ENCODE results near the gene ZBTB48.

The ZBTB48 gene

DNA sequence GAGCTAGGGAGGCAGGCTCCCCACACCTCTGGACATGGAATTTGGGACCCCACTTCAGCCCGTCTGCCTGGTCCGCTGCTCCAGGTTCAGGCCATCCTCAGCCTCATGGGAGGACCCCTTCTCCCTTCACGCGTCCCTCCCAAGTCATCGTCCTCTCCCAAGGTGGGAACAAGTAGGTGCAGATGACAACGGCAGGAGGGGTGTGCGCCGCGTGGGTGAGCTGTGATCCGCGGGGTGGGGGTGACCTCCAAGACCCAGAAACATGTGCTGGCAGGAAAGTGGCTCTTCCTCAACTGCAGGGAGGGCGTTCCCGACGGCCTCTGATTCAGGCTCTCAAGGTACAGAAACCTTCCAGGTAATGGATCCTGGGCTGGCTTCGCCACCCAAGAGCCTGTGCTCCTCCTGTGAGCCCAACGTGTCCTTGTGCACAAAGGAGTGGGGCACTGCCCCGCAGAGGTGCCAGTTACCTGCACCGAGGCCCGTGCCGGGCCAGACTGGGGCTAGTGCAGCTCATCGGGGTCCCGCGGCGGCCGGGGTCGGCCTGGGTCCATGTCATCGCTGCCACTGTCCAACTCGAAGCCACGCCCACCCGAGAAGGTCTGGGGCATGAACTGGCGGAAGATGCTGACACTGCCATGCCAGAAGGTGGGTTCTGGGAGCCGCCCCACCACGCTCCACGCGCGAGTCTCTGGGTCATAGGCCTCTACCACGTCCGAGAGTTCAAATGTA is 13.2 kb downstream of the ZBTB48 start:
- no peaks in the 10 kb centered on the region for H3K9me3 ChIP-seq (ENCODE audit: insufficient read depth, low read length)
- peaks cover 3% of the 10 kb centered on the region for H3K4me1 ChIP-seq (ENCODE audit: insufficient read depth, insufficient read length)

DNA sequence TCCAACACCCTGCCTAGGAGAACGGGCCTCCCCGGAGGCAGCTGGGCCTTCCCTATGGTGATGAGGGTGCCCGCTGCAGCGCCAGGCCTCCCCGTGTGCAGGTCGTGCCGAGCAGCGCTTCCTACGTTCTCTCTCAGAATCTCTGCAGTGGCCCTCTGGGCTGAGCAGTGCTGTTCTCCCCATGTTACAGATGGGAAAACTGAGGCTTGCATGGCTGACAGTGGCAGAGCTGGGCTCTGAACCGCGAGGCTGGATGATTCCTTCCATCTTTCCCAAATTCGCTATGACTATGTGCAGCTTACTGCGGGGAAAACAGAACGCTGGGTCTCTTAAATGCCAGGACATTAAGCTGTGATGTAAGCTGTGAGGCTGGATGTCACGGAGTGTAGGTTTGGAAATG is 14.0 kb downstream of the ZBTB48 start:
- Histone ChIP-seq H3K27me3 (ENCODE audit: insufficient read depth, insufficient read length) (no peaks in the 10 kb centered on the region), H3K4me1 (ENCODE audit: insufficient read depth, insufficient read length) (peaks cover 3% of the 10 kb centered on the region), H3K4me3 (ENCODE audit: insufficient read length, low read depth) (no peak overlapping the region), H3K36me3 (ENCODE audit: insufficient read depth, insufficient read length, low read length) (peaks cover 91% of the 10 kb centered on the region), H3K9me3 (ENCODE audit: insufficient read depth, low read length) (no peaks in the 10 kb centered on the region), H3K9ac (ENCODE audit: insufficient read length, low read depth) (no peak overlapping the region)
- TF ChIP-seq ZNF274 (IDR thresholded peaks at IDR 0.05; ENCODE audit: low read depth, low read length) (no peak), YY1 (IDR thresholded peaks at IDR 0.05; ENCODE audit: insufficient read depth, insufficient read length) (no peak), SUZ12 (IDR thresholded peaks at IDR 0.05; ENCODE audit: extremely low read depth, insufficient read depth, insufficient read length) (no peak)
- no peak for DNase-seq (ENCODE audit: low read depth, low spot score)

More for the DNA sequence above, 13.2 kb downstream of the ZBTB48 start:
- no peaks in the 10 kb centered on the region for H3K27me3 ChIP-seq (ENCODE audit: insufficient read depth, insufficient read length)
- no peak overlapping the region for H3K4me3 ChIP-seq (ENCODE audit: insufficient read length, low read depth)
- no peak overlapping the region for H3K9ac ChIP-seq (ENCODE audit: insufficient read length, low read depth)
- H3K36me3 ChIP-seq (ENCODE audit: insufficient read depth, insufficient read length, low read length), result peaks cover 95% of the 10 kb centered on the region
- TF ChIP-seq SUZ12 (IDR thresholded peaks at IDR 0.05; ENCODE audit: extremely low read depth, insufficient read depth, insufficient read length) (no peak), YY1 (IDR thresholded peaks at IDR 0.05; ENCODE audit: insufficient read depth, insufficient read length) (no peak), ZNF274 (IDR thresholded peaks at IDR 0.05; ENCODE audit: low read depth, low read length) (no peak)
- DNase-seq (ENCODE audit: low read depth, low spot score), result no peak

DNA sequence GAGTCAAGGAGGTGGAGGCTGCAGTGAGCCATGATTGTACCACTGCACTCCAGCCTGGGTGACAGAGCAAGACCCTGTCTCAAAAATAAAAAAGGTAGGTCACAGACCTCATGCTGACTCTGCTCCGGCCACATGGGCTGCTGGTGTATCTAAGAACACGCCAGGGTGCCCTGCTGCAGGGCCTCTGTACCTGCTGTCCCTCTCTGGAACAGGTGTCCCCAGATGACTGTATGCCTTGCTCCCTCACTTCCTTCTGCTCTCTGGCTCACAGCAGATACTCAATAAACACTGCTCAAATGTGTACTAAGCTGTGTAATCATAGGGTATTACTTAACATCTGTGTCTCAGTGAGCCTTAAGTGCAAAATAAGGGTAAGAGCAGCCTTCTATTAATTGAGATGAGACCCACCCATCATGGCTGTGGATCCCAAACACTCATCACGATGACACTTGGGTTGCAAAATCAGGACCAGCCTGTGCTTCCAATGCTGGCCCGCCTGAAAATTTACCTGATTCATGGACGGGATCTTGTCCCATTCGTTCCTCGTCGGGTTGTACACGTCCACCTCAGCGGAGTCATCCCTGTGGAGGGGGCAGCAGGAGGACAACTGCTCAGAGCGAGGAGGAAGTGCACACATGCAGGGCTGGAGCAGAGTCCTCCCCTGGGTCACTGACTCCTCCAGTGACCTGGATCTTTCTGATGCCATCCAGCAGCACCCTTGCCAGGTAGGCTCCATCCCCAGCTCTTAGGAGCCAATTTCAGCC is 15.4 kb downstream of the ZBTB48 start:
- TF ChIP-seq SUZ12 (IDR thresholded peaks at IDR 0.05; ENCODE audit: extremely low read depth, insufficient read depth, insufficient read length) (no peak), YY1 (IDR thresholded peaks at IDR 0.05; ENCODE audit: insufficient read depth, insufficient read length) (no peak), ZNF274 (IDR thresholded peaks at IDR 0.05; ENCODE audit: low read depth, low read length) (no peak)
- no peak for DNase-seq (ENCODE audit: low read depth, low spot score)
- Histone ChIP-seq H3K27me3 (ENCODE audit: insufficient read depth, insufficient read length) (no peaks in the 10 kb centered on the region), H3K9ac (ENCODE audit: insufficient read length, low read depth) (no peak overlapping the region), H3K9me3 (ENCODE audit: insufficient read depth, low read length) (no peaks in the 10 kb centered on the region), H3K4me1 (ENCODE audit: insufficient read depth, insufficient read length) (peaks cover 6% of the 10 kb centered on the region), H3K4me3 (ENCODE audit: insufficient read length, low read depth) (no peak overlapping the region), H3K36me3 (ENCODE audit: insufficient read depth, insufficient read length, low read length) (peaks cover 88% of the 10 kb centered on the region)

DNA sequence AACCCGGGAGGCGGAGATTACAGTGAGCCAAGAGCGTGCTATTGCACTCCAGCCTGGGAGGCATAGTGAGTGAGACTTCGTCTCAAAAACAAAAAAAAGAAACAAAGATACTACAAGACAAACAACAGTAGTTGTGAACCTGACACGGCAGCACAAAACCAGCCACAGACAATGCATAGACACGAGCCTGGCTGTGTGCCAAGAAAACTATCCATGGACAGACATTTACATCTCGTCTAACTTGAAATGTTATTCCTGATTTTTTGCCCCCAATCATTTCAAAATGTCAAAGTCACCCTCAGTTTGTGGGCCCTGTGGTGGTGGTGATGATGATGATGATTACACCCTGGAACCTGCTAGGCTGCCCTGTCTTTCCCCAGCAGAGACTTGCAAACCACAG is 16.6 kb downstream of the ZBTB48 start:
- Histone ChIP-seq H3K27me3 (ENCODE audit: insufficient read depth, insufficient read length) (no peaks in the 10 kb centered on the region), H3K36me3 (ENCODE audit: insufficient read depth, insufficient read length, low read length) (peaks cover 87% of the 10 kb centered on the region), H3K4me1 (ENCODE audit: insufficient read depth, insufficient read length) (peaks cover 6% of the 10 kb centered on the region), H3K9ac (ENCODE audit: insufficient read length, low read depth) (no peak overlapping the region), H3K9me3 (ENCODE audit: insufficient read depth, low read length) (no peaks in the 10 kb centered on the region), H3K4me3 (ENCODE audit: insufficient read length, low read depth) (no peak overlapping the region)
- no peak for TF ChIP-seq ZNF274 (IDR thresholded peaks at IDR 0.05; ENCODE audit: low read depth, low read length)
- TF ChIP-seq SUZ12 (IDR thresholded peaks at IDR 0.05; ENCODE audit: extremely low read depth, insufficient read depth, insufficient read length), result no peak
- TF ChIP-seq YY1 (IDR thresholded peaks at IDR 0.05; ENCODE audit: insufficient read depth, insufficient read length), result no peak
- no peak for DNase-seq (ENCODE audit: low read depth, low spot score)

DNA sequence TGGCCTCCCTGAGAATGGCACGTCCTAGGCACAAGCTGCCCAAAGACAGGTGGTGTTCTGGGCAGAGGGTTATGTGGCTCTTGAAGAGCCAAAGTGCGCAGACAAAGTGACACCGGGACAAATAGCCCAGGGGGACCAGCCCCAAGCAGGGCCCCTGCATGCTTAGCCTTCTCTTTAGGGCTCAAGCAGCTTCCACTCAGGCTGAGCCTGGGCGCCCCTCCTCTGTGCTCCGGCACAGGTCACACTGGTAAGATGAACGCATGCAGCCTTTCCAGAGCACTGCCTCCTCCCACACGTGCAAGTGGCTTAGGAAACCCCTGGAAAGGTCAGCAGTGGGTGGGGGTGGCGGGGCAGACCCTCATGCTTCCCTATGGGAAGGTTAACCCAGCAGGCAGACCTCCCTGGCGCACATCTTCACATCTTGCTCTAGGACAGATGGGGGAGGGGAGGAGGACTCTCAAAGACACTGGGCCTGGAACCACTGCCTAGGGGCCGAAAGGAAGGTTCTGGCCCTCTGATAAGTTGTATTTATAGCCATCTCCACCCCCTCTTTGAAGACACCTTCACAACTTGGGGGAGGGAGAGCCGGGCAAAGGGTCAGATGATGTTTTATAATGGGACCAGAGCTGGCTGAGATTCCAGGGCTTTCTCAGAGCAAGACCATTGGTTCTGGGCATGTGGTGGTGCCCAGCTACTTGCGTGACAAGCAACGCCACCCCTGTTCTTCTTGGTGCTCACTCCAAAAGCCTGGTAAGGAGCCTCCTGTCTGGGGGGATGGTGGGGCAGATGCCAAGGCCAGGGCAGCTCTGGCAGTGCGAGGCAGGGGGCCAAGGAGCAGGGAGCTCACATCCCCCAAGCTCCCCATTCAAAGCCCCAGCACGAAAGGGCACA is 17.3 kb downstream of the ZBTB48 start:
- H3K9ac ChIP-seq (ENCODE audit: insufficient read length, low read depth), result no peak overlapping the region
- TF ChIP-seq YY1 (IDR thresholded peaks at IDR 0.05; ENCODE audit: insufficient read depth, insufficient read length), result no peak
- TF ChIP-seq ZNF274 (IDR thresholded peaks at IDR 0.05; ENCODE audit: low read depth, low read length), result no peak
- no peak for TF ChIP-seq SUZ12 (IDR thresholded peaks at IDR 0.05; ENCODE audit: extremely low read depth, insufficient read depth, insufficient read length)
- DNase-seq (ENCODE audit: low read depth, low spot score), result no peak
- H3K36me3 ChIP-seq (ENCODE audit: insufficient read depth, insufficient read length, low read length), result peaks cover 81% of the 10 kb centered on the region
- peaks cover 6% of the 10 kb centered on the region for H3K4me1 ChIP-seq (ENCODE audit: insufficient read depth, insufficient read length)
- H3K4me3 ChIP-seq (ENCODE audit: insufficient read length, low read depth), result no peak overlapping the region
- H3K9me3 ChIP-seq (ENCODE audit: insufficient read depth, low read length), result no peaks in the 10 kb centered on the region
- no peaks in the 10 kb centered on the region for H3K27me3 ChIP-seq (ENCODE audit: insufficient read depth, insufficient read length)

DNA sequence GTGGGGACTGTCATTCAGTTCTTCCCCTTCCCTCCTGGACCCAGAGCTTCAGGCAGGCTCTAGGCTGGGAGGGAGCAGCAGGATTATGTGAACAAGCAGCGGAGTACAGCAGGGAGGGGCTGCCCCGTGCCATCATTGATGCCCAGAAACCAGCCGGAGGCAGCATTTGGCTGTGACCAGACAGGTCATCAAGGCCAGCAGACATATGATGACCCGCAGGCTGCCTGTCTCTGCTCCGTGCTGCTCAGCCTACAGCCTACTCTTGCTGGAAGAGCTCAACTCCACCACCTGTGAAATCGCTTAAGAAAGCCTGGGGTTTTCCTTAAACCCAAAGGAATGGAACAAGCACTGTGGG is 18.0 kb downstream of the ZBTB48 start:
- DNase-seq (ENCODE audit: low read depth, low spot score), result no peak
- Histone ChIP-seq H3K27me3 (ENCODE audit: insufficient read depth, insufficient read length) (no peaks in the 10 kb centered on the region), H3K4me1 (ENCODE audit: insufficient read depth, insufficient read length) (peaks cover 6% of the 10 kb centered on the region), H3K9me3 (ENCODE audit: insufficient read depth, low read length) (no peaks in the 10 kb centered on the region), H3K9ac (ENCODE audit: insufficient read length, low read depth) (no peak overlapping the region), H3K4me3 (ENCODE audit: insufficient read length, low read depth) (no peak overlapping the region), H3K36me3 (ENCODE audit: insufficient read depth, insufficient read length, low read length) (peaks cover 75% of the 10 kb centered on the region)
- TF ChIP-seq YY1 (IDR thresholded peaks at IDR 0.05; ENCODE audit: insufficient read depth, insufficient read length) (no peak), ZNF274 (IDR thresholded peaks at IDR 0.05; ENCODE audit: low read depth, low read length) (no peak), SUZ12 (IDR thresholded peaks at IDR 0.05; ENCODE audit: extremely low read depth, insufficient read depth, insufficient read length) (no peak)
